Mesenchymal stem cell (in vitro differentiated cells and primary cell): ENCODE results near the gene CCL11.

ENCODE experiments used
- DNase-seq: peaks from one replicate; pipeline ENCODE4 v3.0.0-alpha.2; 2013
- H2AFZ ChIP-seq: one replicate; pipeline ENCODE4 v1.6.1; 2013; ENCODE audit warnings: low read depth, mild to moderate bottlenecking, control low read depth, inconsistent platforms, low read length, moderate library complexity
- H2AK5ac ChIP-seq: 2 replicates; pipeline ENCODE4 v1.6.1; 2013; ENCODE audit warnings: low read length, moderate library complexity, mild to moderate bottlenecking, inconsistent platforms; ENCODE audit not compliant: severe bottlenecking
- H2BK120ac ChIP-seq: one replicate; pipeline ENCODE4 v1.6.1; 2013; ENCODE audit warnings: low read depth, mild to moderate bottlenecking, inconsistent platforms, low read length, moderate library complexity
- H2BK12ac ChIP-seq, 2 experiments: one replicate each; pipeline ENCODE4 v1.6.1; 2013; ENCODE audit warnings: inconsistent platforms in 2 of 2, low read length in 2 of 2, mild to moderate bottlenecking in 2 of 2, moderate library complexity in 2 of 2, control low read depth in 1 of 2
- H2BK15ac ChIP-seq: one replicate; pipeline ENCODE4 v1.6.1; 2013; ENCODE audit warnings: mild to moderate bottlenecking, low read depth, inconsistent platforms; ENCODE audit not compliant: poor library complexity, severe bottlenecking
- H2BK5ac ChIP-seq: 2 replicates; pipeline ENCODE4 v1.6.1; 2013; ENCODE audit warnings: low read depth, mild to moderate bottlenecking, low read length, control low read depth, inconsistent platforms; ENCODE audit not compliant: poor library complexity, severe bottlenecking
- H3K14ac ChIP-seq, 2 experiments: one replicate each; pipeline ENCODE4 v1.6.1; 2013; ENCODE audit warnings: inconsistent platforms in 2 of 2, low read length in 2 of 2, control low read depth in 1 of 2, mild to moderate bottlenecking in 1 of 2, moderate library complexity in 1 of 2
- H3K18ac ChIP-seq, 2 experiments: one replicate each; pipeline ENCODE4 v1.6.1; 2013; ENCODE audit warnings: inconsistent platforms in 2 of 2, low read length in 2 of 2, control low read depth in 1 of 2, low read depth in 1 of 2, mild to moderate bottlenecking in 1 of 2
- H3K23ac ChIP-seq, 2 experiments: one replicate each; pipeline ENCODE4 v1.6.1; 2013; ENCODE audit warnings: inconsistent platforms in 2 of 2, low read length in 2 of 2, mild to moderate bottlenecking in 2 of 2, moderate library complexity in 2 of 2, control low read depth in 1 of 2
- H3K27ac ChIP-seq: 2 replicates; pipeline ENCODE4 v1.5.1; 2013; ENCODE audit warnings: mild to moderate bottlenecking, moderate library complexity, low read length, control low read depth, inconsistent platforms; ENCODE audit not compliant: poor library complexity, severe bottlenecking
- H3K27me3 ChIP-seq, 2 experiments: 2 replicates each; pipeline versions ENCODE4 v1.6.1 to v1.7.0; 2013; ENCODE audit warnings: low read length in 2 of 2, mild to moderate bottlenecking in 2 of 2, moderate library complexity in 2 of 2, control low read depth in 1 of 2, inconsistent platforms in 1 of 2; ENCODE audit not compliant: control insufficient read depth in 1 of 2, insufficient read depth in 1 of 2
- H3K36me3 ChIP-seq, 2 experiments: 2 replicates each; pipeline versions ENCODE4 v1.6.1 to v1.7.0; 2013; ENCODE audit warnings: low read length in 2 of 2, control low read depth in 1 of 2, inconsistent platforms in 1 of 2, low read depth in 1 of 2, mild to moderate bottlenecking in 1 of 2; ENCODE audit not compliant: insufficient read depth in 2 of 2, control insufficient read depth in 1 of 2
- H3K4ac ChIP-seq, 2 experiments: one replicate each; pipeline ENCODE4 v1.6.1; 2013; ENCODE audit warnings: inconsistent platforms in 2 of 2, low read length in 2 of 2, mild to moderate bottlenecking in 2 of 2, moderate library complexity in 2 of 2, control low read depth in 1 of 2, low read depth in 1 of 2
- H3K4me1 ChIP-seq: 2 replicates; pipeline ENCODE4 v1.6.1; 2013; ENCODE audit warnings: low read depth, low read length, control low read depth; ENCODE audit not compliant: control insufficient read depth, insufficient read depth
- H3K4me2 ChIP-seq: 2 replicates; pipeline ENCODE4 v1.6.1; 2013; ENCODE audit warnings: low read length, mild to moderate bottlenecking, inconsistent platforms; ENCODE audit not compliant: poor library complexity, severe bottlenecking
- H3K4me3 ChIP-seq, 2 experiments: 2 replicates each; pipeline versions ENCODE4 v1.5.1 to v1.7.0; 2013; ENCODE audit warnings: low read length in 2 of 2, mild to moderate bottlenecking in 2 of 2, control low read depth in 1 of 2, low read depth in 1 of 2; ENCODE audit not compliant: insufficient read depth in 1 of 2
- H3K79me1 ChIP-seq: replicated peaks from 2 replicates; pipeline ENCODE4 v1.6.1; 2013; ENCODE audit warnings: mild to moderate bottlenecking, control low read depth, low read length, inconsistent platforms; ENCODE audit not compliant: poor library complexity, severe bottlenecking
- H3K9ac ChIP-seq: 2 replicates; pipeline ENCODE4 v1.7.0; 2013; ENCODE audit warnings: mild to moderate bottlenecking, low read length, moderate library complexity
- H3K9me3 ChIP-seq: 2 replicates; pipeline ENCODE4 v1.7.0; 2013; ENCODE audit warnings: mild to moderate bottlenecking, low read length; ENCODE audit not compliant: control insufficient read depth
- H4K8ac ChIP-seq: one replicate; pipeline ENCODE4 v1.6.1; 2013; ENCODE audit warnings: inconsistent platforms, mild to moderate bottlenecking, low read length, moderate library complexity
- H4K91ac ChIP-seq: one replicate; pipeline ENCODE4 v1.6.1; 2013; ENCODE audit warnings: mild to moderate bottlenecking, low read length, inconsistent platforms
- WGBS: methylation state at CpG from one replicate; pipeline ENCODE4 v1.1.7; 2013; ENCODE audit warnings: mixed read lengths; 5-methylcytosine and 5-hydroxymethylcytosine counted together

CCL11 gene

DNA sequence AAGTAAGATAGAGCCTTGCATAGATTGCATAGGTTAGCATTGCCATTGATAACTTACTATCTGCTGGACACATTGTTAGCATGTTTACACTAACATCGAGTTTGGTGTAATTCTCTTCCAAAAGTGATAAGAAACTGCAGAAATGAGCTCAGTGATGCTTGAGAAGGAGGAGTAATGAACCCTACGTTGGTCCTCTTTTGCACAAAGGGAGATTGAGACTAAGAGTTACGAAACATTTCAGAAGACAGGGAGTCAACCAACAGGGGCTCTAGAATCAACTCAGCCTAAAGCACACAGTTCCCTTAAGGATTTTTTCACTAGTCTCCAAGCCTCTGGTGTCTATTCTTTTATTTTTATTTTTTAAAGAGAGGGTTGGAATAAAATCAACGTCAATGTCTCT is 8.7 kb upstream of the CCL11 start:
- Histone ChIP-seq H4K91ac (no peak overlapping the region), H3K4me1 (no peaks in the 10 kb centered on the region), H2AK5ac (no peak overlapping the region), H3K36me3 (no peaks in the 10 kb centered on the region), H3K27me3 (no peaks in the 10 kb centered on the region), H3K4me3 (no peak overlapping the region), H4K8ac (no peak overlapping the region), H3K9ac (no peak overlapping the region), H3K79me1 (no peaks in the 10 kb centered on the region), H3K18ac (no peak overlapping the region), H2AFZ (no peak overlapping the region), H2BK12ac (no peak overlapping the region), H2BK15ac (no peak overlapping the region), H3K14ac (no peak overlapping the region), H2BK5ac (no peak overlapping the region), H2BK120ac (no peak overlapping the region), H3K27ac (no peak overlapping the region), H3K4me2 (no peak overlapping the region), H3K4ac (no peak overlapping the region), H3K23ac (no peak overlapping the region), H3K9me3 (no peaks in the 10 kb centered on the region)
- 63% methylated on average over 3 of the region's 4 CpGs for WGBS
- DNase-seq = no peak

GRCh38 chr17:34283571-34283970 is 2.0 kb upstream of the CCL11 start:
- Histone ChIP-seq H3K4me2 (no peak overlapping the region), H2BK120ac (no peak overlapping the region), H3K23ac (no peak overlapping the region), H3K9ac (no peak overlapping the region), H4K91ac (no peak overlapping the region), H2BK15ac (no peak overlapping the region), H3K18ac (no peak overlapping the region), H3K4me1 (no peaks in the 10 kb centered on the region), H3K4ac (no peak overlapping the region), H3K36me3 (no peaks in the 10 kb centered on the region), H2AFZ (no peak overlapping the region), H3K27ac (no peak overlapping the region), H4K8ac (no peak overlapping the region), H3K79me1 (no peaks in the 10 kb centered on the region), H3K4me3 (no peak overlapping the region), H2BK12ac (no peak overlapping the region), H3K14ac (no peak overlapping the region), H2AK5ac (no peak overlapping the region), H3K27me3 (no peaks in the 10 kb centered on the region), H2BK5ac (no peak overlapping the region), H3K9me3 (no peaks in the 10 kb centered on the region)
- DNase-seq = no peak
- 83% methylated on average over 6 of the region's 6 CpGs for WGBS

DNA sequence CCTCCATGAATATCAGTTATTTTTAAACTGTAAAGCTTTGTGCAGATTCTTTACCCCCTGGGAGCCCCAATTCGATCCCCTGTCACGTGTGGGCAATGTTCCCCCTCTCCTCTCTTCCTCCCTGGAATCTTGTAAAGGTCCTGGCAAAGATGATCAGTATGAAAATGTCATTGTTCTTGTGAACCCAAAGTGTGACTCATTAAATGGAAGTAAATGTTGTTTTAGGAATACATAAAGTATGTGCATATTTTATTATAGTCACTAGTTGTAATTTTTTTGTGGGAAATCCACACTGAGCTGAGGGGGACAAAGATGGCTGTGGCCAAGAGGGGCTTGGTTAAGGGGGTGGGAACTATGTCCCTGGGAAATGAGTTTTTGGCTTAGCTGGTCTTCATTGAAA is 2.3 kb downstream of the CCL11 start:
- Histone ChIP-seq H3K18ac (no peak overlapping the region), H3K36me3 (no peaks in the 10 kb centered on the region), H2AFZ (no peak overlapping the region), H2BK120ac (no peak overlapping the region), H3K79me1 (no peaks in the 10 kb centered on the region), H2BK12ac (no peak overlapping the region), H4K8ac (no peak overlapping the region), H2BK5ac (no peak overlapping the region), H3K4me2 (no peak overlapping the region), H3K23ac (no peak overlapping the region), H2BK15ac (no peak overlapping the region), H3K4me1 (no peaks in the 10 kb centered on the region), H3K27ac (no peak overlapping the region), H4K91ac (no peak overlapping the region), H3K14ac (no peak overlapping the region), H3K9me3 (no peaks in the 10 kb centered on the region), H2AK5ac (no peak overlapping the region), H3K27me3 (no peaks in the 10 kb centered on the region), H3K9ac (no peak overlapping the region), H3K4me3 (no peak overlapping the region), H3K4ac (no peak overlapping the region)
- no peak for DNase-seq
- no CpG with 5 or more reads among the region's 2 CpGs for WGBS

DNA sequence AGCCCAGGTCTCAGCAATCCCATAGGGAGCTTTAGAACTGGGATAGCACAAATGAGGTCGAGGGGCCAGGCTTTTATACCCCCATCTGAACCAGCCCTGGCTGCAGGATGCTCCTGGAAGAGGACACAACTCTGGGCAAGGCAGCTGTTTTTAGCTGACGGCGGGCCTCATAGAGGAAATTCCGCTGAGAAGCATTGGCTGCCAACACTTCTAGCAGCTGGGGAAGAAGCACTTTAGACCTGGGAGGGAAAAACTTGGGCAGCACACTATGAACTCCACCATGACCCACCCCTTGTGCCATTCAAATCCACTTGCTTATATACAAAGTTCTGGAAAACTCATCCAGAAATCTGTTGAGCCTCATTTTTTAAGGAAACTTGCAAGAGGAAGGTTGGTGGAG is 5.0 kb downstream of the CCL11 start:
- Histone ChIP-seq H3K27ac (no peak overlapping the region), H3K9me3 (no peaks in the 10 kb centered on the region), H3K4me2 (no peak overlapping the region), H3K18ac (no peak overlapping the region), H3K23ac (no peak overlapping the region), H3K36me3 (no peaks in the 10 kb centered on the region), H4K8ac (no peak overlapping the region), H2BK15ac (no peak overlapping the region), H2BK5ac (no peak overlapping the region), H3K27me3 (no peaks in the 10 kb centered on the region), H4K91ac (no peak overlapping the region), H3K9ac (no peak overlapping the region), H2AFZ (no peak overlapping the region), H3K4ac (no peak overlapping the region), H2BK12ac (no peak overlapping the region), H3K4me3 (no peak overlapping the region), H3K79me1 (no peaks in the 10 kb centered on the region), H3K14ac (no peak overlapping the region), H2BK120ac (no peak overlapping the region), H2AK5ac (no peak overlapping the region), H3K4me1 (no peaks in the 10 kb centered on the region)
- 66% methylated on average over 4 of the region's 4 CpGs for WGBS
- DNase-seq = no peak
